BJ (cell line): ENCODE results near the gene RNASE9. TPM values are rescaled to one million over a fixed set of nuclear protein-coding genes. Genes with fewer than 3 reads are reported as not detected.

Experiments
- CTCF ChIA-PET: fragments of 350-600 bp; formaldehyde crosslinking; extraction: SDS; loops from one replicate; lab custom pipeline; 2021; ENCODE audit warnings: antibody characterized with exemption, inconsistent platforms; lab: Yijun Ruan, JAX
- POLR2A ChIA-PET: fragments of 300-600 bp; sonication (Branson Sonifier 250); formaldehyde crosslinking; extraction: SDS; loops from one replicate; lab custom pipeline; 2021; ENCODE audit warnings: antibody characterized with exemption; lab: Charles Lee
- DNase-seq: peaks from one replicate; pipeline ENCODE4 v3.0.0-alpha.2; 2011; ENCODE audit warnings: low read depth
- H3K27me3 ChIP-seq: 2 replicates; pipeline ENCODE4 v1.6.0; 2011; ENCODE audit warnings: low read length; ENCODE audit not compliant: control insufficient read depth, insufficient read depth
- H3K36me3 ChIP-seq: 2 replicates; pipeline ENCODE4 v1.5.1; 2011; ENCODE audit warnings: low read length; ENCODE audit not compliant: control insufficient read depth, insufficient read depth
- H3K4me3 ChIP-seq: 2 replicates; pipeline ENCODE4 v1.5.1; 2011; ENCODE audit warnings: low read depth, mild to moderate bottlenecking, control low read depth, low read length
- polyA plus RNA-seq: library from polyadenylated mRNA; depleted of rRNA; stranded (reverse); fragments of >200 nt; gene quantifications from 2 replicates; pipeline ENCODE4 v1.2.3, GENCODE V29; 2011
- TF ChIP-seq, protein P1 (sequence below): IDR thresholded peaks from 2 replicates; pipeline ENCODE4 v1.5.1; 2011; ENCODE audit warnings: low read depth, mild to moderate bottlenecking, control low read depth, inconsistent platforms, low read length, moderate library complexity; ENCODE audit not compliant: insufficient read depth

Gene RNASE9
- polyA plus RNA-seq, 1 experiment, result not detected

DNA sequence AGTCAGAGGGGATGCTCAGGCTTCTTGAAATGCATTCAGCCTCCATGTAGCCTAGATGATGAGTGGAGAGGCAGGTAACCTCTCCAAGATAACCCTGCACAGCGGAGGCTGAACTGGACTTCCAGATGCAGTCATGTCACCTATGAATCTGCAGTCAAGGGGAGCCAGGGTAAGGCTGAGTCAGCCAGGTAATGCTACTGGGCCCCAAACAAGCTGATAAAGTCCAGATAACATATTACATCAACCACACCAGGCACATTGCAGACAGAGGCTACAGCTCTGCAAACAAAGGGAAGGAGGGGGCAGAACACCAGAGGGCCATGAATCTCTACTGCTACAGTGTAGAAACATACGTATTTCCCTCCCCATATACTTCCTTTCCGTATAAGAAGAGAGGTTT, 14.0 kb downstream of the RNASE9 start:
- CTCF ChIA-PET, result interaction anchor here (1.5 kb wide), 1 partner anchor 16 kb away, joined by 10 read pairs; no protein-coding TSS in a partner anchor
- DNase-seq, result no peak
- POLR2A ChIA-PET, result no interaction called here
- TF ChIP-seq, protein P1, sequence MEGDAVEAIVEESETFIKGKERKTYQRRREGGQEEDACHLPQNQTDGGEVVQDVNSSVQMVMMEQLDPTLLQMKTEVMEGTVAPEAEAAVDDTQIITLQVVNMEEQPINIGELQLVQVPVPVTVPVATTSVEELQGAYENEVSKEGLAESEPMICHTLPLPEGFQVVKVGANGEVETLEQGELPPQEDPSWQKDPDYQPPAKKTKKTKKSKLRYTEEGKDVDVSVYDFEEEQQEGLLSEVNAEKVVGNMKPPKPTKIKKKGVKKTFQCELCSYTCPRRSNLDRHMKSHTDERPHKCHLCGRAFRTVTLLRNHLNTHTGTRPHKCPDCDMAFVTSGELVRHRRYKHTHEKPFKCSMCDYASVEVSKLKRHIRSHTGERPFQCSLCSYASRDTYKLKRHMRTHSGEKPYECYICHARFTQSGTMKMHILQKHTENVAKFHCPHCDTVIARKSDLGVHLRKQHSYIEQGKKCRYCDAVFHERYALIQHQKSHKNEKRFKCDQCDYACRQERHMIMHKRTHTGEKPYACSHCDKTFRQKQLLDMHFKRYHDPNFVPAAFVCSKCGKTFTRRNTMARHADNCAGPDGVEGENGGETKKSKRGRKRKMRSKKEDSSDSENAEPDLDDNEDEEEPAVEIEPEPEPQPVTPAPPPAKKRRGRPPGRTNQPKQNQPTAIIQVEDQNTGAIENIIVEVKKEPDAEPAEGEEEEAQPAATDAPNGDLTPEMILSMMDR, result no peak
- H3K27me3 ChIP-seq, result no peaks in the 10 kb centered on the region
- H3K36me3 ChIP-seq, result no peaks in the 10 kb centered on the region
- no peak overlapping the region for H3K4me3 ChIP-seq

- Histone ChIP-seq H3K4me3 (no peak overlapping the region), H3K27me3 (no peaks in the 10 kb centered on the region), H3K36me3 (no peaks in the 10 kb centered on the region)
- DNase-seq, result no peak
- TF ChIP-seq, protein P1, result no peak
- POLR2A ChIA-PET, result no interaction called here
- CTCF ChIA-PET, result no interaction called here
Observed at GRCh38 chr14:20539906-20540305, 20.9 kb downstream of the RNASE9 start.

DNA sequence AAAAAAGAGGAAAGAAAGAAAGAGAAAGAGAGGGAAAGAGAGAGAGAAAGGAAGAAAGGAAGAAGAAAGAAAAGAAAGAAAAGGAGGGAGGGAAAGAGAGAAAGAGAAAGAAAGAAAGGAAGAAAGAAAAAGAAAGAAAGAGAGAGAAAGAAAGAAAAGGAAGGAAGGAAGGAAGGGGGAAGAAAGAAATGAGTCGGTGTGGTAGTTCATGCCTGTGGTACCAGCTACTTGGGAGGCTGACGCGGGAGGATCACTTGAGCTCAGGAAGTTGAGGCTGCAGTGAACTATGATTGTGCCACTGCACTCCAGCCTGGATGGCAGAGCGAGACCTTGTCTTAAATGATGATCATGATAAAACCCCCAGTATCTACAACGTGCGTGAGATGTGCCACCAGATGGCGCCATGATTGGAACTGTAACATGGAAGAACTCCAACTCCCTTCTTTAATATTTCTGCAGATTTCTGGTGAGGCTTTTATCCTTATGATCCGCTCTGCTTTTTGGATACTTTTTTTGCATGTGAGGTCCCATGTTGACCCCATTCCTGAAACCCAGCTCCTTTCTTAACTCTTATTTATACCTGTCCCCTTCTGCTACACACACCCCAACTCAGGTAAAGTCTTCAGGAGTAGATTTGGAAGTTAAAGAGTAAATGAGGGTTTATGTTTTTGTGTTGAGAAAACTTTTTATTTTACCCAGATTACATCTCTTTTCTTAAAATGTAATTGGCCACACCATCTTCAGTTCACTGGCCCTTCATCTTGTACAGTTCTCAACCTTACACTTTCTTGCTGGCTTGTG, 29.9 kb downstream of the RNASE9 start:
- DNase-seq, result peak; percentile 6
- no peaks in the 10 kb centered on the region for H3K36me3 ChIP-seq
- no peak overlapping the region for H3K4me3 ChIP-seq
- TF ChIP-seq, protein P1, result peak; percentile 75
- POLR2A ChIA-PET, result no interaction called here
- no peaks in the 10 kb centered on the region for H3K27me3 ChIP-seq
- CTCF ChIA-PET, result interaction anchor here (0.7 to 2.2 kb wide), 12 partner anchors 13 to 222 kb away, joined by 3 to 10 read pairs (median 4); partner anchors contain the start of gene RNASE4

- TF ChIP-seq, protein P1, result no peak
- POLR2A ChIA-PET, result no interaction called here
- no peaks in the 10 kb centered on the region for H3K36me3 ChIP-seq
- CTCF ChIA-PET, result interaction anchor here (1.1 to 2.2 kb wide), 4 partner anchors 12 to 79 kb away, joined by 3 to 10 read pairs (median 5); no protein-coding TSS in a partner anchor
- DNase-seq, result no peak
- H3K27me3 ChIP-seq, result no peaks in the 10 kb centered on the region
- H3K4me3 ChIP-seq, result no peak overlapping the region
Observed at GRCh38 chr14:20529806-20530205, 31.0 kb downstream of the RNASE9 start.

GRCh38 chr14:20524027-20524426, 36.8 kb downstream of the RNASE9 start:
- no peak for DNase-seq
- Histone ChIP-seq H3K36me3 (no peaks in the 10 kb centered on the region), H3K4me3 (no peak overlapping the region), H3K27me3 (no peaks in the 10 kb centered on the region)
- ChIA-PET POLR2A (no interaction called here), CTCF (no interaction called here)
- TF ChIP-seq, protein P1, result no peak
